Measurements from ENCODE around the gene LEMD3.

DNA sequence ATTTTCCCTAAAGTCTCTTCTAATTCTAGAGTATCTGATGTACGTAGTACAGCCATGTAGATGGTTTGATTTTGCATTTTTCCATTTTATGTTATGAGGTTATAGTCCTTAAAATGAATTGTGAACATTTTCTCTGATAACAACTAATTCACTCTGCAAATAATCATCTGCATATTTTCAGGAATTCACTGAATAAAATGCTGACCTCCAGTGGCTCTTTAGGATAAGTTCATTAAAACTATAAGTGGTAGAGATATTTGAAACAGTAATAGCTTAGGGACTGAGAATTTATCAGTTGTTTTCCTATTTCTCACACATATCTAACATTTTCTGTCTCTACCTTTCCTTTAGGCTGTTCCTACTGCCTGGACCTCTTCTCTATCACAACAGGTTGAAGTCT is 113.5 kb downstream of the LEMD3 start:
- TF ChIP-seq, protein P1, sequence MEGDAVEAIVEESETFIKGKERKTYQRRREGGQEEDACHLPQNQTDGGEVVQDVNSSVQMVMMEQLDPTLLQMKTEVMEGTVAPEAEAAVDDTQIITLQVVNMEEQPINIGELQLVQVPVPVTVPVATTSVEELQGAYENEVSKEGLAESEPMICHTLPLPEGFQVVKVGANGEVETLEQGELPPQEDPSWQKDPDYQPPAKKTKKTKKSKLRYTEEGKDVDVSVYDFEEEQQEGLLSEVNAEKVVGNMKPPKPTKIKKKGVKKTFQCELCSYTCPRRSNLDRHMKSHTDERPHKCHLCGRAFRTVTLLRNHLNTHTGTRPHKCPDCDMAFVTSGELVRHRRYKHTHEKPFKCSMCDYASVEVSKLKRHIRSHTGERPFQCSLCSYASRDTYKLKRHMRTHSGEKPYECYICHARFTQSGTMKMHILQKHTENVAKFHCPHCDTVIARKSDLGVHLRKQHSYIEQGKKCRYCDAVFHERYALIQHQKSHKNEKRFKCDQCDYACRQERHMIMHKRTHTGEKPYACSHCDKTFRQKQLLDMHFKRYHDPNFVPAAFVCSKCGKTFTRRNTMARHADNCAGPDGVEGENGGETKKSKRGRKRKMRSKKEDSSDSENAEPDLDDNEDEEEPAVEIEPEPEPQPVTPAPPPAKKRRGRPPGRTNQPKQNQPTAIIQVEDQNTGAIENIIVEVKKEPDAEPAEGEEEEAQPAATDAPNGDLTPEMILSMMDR (IDR thresholded peaks at IDR 0.05): peak; percentile 10; the same call in 1 of the 2 replicates
- TF ChIP-seq, protein P2, sequence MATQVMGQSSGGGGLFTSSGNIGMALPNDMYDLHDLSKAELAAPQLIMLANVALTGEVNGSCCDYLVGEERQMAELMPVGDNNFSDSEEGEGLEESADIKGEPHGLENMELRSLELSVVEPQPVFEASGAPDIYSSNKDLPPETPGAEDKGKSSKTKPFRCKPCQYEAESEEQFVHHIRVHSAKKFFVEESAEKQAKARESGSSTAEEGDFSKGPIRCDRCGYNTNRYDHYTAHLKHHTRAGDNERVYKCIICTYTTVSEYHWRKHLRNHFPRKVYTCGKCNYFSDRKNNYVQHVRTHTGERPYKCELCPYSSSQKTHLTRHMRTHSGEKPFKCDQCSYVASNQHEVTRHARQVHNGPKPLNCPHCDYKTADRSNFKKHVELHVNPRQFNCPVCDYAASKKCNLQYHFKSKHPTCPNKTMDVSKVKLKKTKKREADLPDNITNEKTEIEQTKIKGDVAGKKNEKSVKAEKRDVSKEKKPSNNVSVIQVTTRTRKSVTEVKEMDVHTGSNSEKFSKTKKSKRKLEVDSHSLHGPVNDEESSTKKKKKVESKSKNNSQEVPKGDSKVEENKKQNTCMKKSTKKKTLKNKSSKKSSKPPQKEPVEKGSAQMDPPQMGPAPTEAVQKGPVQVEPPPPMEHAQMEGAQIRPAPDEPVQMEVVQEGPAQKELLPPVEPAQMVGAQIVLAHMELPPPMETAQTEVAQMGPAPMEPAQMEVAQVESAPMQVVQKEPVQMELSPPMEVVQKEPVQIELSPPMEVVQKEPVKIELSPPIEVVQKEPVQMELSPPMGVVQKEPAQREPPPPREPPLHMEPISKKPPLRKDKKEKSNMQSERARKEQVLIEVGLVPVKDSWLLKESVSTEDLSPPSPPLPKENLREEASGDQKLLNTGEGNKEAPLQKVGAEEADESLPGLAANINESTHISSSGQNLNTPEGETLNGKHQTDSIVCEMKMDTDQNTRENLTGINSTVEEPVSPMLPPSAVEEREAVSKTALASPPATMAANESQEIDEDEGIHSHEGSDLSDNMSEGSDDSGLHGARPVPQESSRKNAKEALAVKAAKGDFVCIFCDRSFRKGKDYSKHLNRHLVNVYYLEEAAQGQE (IDR thresholded peaks at IDR 0.05; ENCODE audit: insufficient read depth in 1 of 2, low read depth in 2 of 2, low read length in 1 of 2): no peak
- TF ChIP-seq POLR2AphosphoS5 (IDR thresholded peaks at IDR 0.05; ENCODE audit: low read depth, low read length): no peak
- TF ChIP-seq SIN3A (IDR thresholded peaks at IDR 0.05; ENCODE audit: borderline replicate concordance, insufficient read depth, low read depth, low read length): no peak
